Neutrophil (primary cell): ENCODE results near the gene FAM72D.
"Not testable (repeated sequence)": the region's sequence is repeated elsewhere in the genome, so short reads cannot be mapped to it uniquely, and the experiment has no call there.

Source experiments
- H3K27ac ChIP-seq: fragments of 200-600 bp; sonication (generic); 2 replicates; pipeline ENCODE4 v1.5.1; 2016; ENCODE audit warnings: mild to moderate bottlenecking, moderate library complexity
- H3K27me3 ChIP-seq: fragments of 200-600 bp; sonication (generic); 2 replicates; pipeline ENCODE4 v1.6.0; 2016; ENCODE audit warnings: mild to moderate bottlenecking
- H3K36me3 ChIP-seq: fragments of 200-600 bp; sonication (generic); 2 replicates; pipeline ENCODE4 v1.5.1; 2017
- H3K4me1 ChIP-seq, 2 experiments: fragments of 200-600 bp in 1 of 2; sonication (generic) in 1 of 2; 1 replicate in 1 of 2; 2 replicates in 1 of 2; pipeline versions ENCODE4 v1.5.1 to v1.6.1; 2013 to 2016; ENCODE audit warnings: low read depth in 1 of 2, low read length in 1 of 2, mild to moderate bottlenecking in 1 of 2, moderate library complexity in 1 of 2; ENCODE audit not compliant: control insufficient read depth in 1 of 2, insufficient read depth in 1 of 2
- H3K4me3 ChIP-seq, 2 experiments: fragments of 200-600 bp in 1 of 2; sonication (generic) in 1 of 2; 1 replicate in 1 of 2; 2 replicates in 1 of 2; pipeline ENCODE4 v1.5.1; 2013 to 2016; ENCODE audit warnings: low read depth in 1 of 2, low read length in 1 of 2, mild to moderate bottlenecking in 1 of 2, moderate library complexity in 1 of 2
- H3K9me3 ChIP-seq: fragments of 200-600 bp; sonication (generic); 2 replicates; pipeline ENCODE4 v1.5.1; 2016

FAM72D gene

GRCh38 chr1:145095284-145096057, at the start of gene FAM72D, which contains the start of gene SRGAP2B:
Gene FAM72D (plus strand): TSS chr1:145095974. CDS start chr1:145096848, 874 bp downstream.
Gene SRGAP2B (minus strand): TSS chr1:145095328. CDS start chr1:145092901, 2,427 bp downstream.
- H3K4me3 ChIP-seq: peak within 1 kb of the TSS; percentile 47 to 57
- H3K4me1 ChIP-seq, H3K27ac ChIP-seq, H3K9me3 ChIP-seq, H3K27me3 ChIP-seq, H3K36me3 ChIP-seq: not testable (repeated sequence)

GRCh38 chr1:145047553-145047952, 48.2 kb upstream of the FAM72D start:
- H3K9me3 ChIP-seq, H3K4me3 ChIP-seq, H3K36me3 ChIP-seq, H3K27ac ChIP-seq, H3K4me1 ChIP-seq, H3K27me3 ChIP-seq: not testable (repeated sequence)

- H3K4me3 ChIP-seq, H3K9me3 ChIP-seq, H3K27ac ChIP-seq, H3K36me3 ChIP-seq, H3K27me3 ChIP-seq, H3K4me1 ChIP-seq: not testable (repeated sequence)
Measured at GRCh38 chr1:145048181-145048856, 47.5 kb upstream of the FAM72D start.

GRCh38 chr1:145052019-145052776, 43.6 kb upstream of the FAM72D start:
- not testable (repeated sequence) for H3K27ac ChIP-seq, H3K27me3 ChIP-seq, H3K4me1 ChIP-seq, H3K36me3 ChIP-seq, H3K9me3 ChIP-seq, H3K4me3 ChIP-seq

DNA sequence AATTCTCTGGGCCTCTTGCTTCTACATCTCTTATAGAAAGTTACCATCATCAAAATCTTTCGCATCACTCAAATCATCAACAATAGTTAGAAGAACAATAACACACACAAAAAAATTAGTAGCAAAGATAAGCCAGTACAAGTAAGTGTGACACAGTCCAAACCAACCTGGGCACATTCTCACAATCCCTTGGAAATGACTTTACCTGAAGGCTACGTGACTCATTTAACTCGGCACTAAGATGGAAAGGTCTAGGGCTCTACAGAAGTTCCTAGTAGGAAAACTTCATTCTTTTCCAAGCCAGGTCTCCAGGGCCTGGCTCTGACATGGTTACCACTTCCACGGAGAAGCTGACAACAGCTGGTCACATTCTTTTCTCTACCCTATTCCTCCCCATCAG, 42.3 kb upstream of the FAM72D start:
- not testable (repeated sequence) for H3K27me3 ChIP-seq, H3K9me3 ChIP-seq, H3K36me3 ChIP-seq, H3K27ac ChIP-seq, H3K4me1 ChIP-seq, H3K4me3 ChIP-seq

DNA sequence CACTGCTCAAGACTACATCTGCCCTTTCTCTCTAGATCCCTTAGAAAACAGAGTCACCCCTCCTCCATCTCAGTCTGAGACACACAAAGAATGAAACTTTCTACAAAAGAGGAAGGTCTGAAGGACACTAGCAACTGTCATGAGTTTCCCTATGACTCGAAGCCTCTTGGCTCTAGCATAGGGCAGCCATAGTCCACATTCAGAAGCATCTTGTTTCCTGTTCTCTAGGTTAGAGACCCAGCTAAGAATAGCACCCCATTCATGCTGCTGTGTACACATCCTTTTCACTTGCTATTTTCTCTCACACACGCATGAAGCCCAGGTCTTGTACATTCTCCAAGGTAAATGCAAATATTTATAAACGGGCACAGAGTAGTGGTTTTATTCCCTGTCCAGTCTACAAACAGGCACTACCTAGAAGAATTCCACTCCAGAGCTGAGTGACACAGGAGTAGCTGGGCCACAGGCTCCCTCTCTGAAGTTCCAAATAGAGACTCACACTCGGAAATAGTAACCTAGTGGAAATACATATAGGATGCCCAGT, 40.5 kb upstream of the FAM72D start:
- H3K36me3 ChIP-seq, H3K4me3 ChIP-seq, H3K4me1 ChIP-seq, H3K9me3 ChIP-seq, H3K27ac ChIP-seq, H3K27me3 ChIP-seq: not testable (repeated sequence)

GRCh38 chr1:145058184-145058583, 37.6 kb upstream of the FAM72D start:
- H3K4me1 ChIP-seq, H3K4me3 ChIP-seq, H3K9me3 ChIP-seq, H3K36me3 ChIP-seq, H3K27ac ChIP-seq, H3K27me3 ChIP-seq: not testable (repeated sequence)

- not testable (repeated sequence) for H3K9me3 ChIP-seq, H3K27me3 ChIP-seq, H3K36me3 ChIP-seq, H3K27ac ChIP-seq, H3K4me1 ChIP-seq, H3K4me3 ChIP-seq
Measured at GRCh38 chr1:145063285-145063684, 32.5 kb upstream of the FAM72D start.

DNA sequence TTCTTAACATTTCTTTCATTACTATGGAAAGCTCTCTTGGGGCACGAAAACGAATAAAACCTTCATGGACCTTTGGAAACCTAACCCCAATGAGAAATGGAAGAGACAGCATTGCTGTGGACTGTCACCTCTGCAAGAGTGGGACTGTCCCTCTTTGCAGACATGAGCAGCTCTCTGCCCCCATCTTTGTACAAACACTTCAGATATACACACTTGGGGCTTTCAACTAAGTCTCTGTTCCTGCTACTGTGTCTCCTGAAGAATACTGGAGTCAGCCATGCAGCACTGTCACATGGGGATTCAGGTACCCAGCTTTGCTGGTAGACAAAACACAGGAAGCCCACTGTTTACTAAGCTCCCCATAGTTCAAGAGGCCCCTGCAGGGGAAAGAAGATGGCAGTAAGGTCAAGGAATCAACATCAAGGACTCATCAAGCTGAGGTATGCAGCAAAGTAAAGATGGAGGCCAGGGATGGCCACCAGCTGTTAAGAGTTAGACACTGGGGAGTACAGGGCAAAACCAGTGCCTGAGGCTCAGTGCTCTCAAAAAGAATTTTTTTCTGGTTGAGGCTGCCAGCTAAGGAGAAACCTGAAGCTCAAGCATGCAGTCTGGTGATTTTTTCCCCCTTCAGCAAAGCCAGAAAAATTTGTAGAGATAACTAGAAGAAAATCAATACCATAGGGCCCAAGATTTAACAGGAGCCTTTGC, 31.7 kb upstream of the FAM72D start:
- not testable (repeated sequence) for H3K9me3 ChIP-seq, H3K27ac ChIP-seq, H3K4me3 ChIP-seq, H3K27me3 ChIP-seq, H3K4me1 ChIP-seq, H3K36me3 ChIP-seq

DNA sequence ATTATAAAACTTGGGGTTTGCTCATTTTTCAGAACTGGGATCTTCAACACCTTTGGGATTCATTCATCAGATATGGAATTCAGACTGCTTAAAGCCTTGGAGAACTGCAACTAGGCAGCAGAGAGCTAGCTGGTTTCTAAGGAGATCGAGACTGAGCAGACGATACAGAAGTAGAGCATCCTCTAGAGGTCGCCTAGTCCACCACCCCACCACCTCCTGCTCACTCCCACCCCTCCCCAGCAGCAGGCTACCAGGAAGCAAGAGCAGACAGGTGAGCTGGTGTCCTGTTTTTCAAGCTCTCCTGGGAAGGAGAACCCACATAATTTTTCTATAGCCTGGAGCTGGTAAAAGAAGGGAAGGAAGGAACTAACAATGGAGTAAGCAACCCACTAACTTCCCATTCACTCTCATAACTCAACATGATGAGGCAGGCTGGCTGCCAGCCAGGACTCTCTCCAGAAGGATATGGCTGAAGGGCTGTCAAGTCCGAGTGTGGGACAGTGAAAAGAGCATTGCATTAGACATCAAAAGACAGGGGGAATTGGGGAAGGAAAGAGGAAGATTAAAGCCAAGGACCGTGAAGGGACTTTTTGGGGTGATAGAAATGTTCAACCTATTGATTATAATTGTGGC, 30.5 kb upstream of the FAM72D start:
- not testable (repeated sequence) for H3K9me3 ChIP-seq, H3K4me1 ChIP-seq, H3K27ac ChIP-seq, H3K4me3 ChIP-seq, H3K36me3 ChIP-seq, H3K27me3 ChIP-seq

- H3K4me1 ChIP-seq, H3K27ac ChIP-seq: not testable (repeated sequence)
Measured at GRCh38 chr1:145066486-145066885, 29.3 kb upstream of the FAM72D start.

DNA sequence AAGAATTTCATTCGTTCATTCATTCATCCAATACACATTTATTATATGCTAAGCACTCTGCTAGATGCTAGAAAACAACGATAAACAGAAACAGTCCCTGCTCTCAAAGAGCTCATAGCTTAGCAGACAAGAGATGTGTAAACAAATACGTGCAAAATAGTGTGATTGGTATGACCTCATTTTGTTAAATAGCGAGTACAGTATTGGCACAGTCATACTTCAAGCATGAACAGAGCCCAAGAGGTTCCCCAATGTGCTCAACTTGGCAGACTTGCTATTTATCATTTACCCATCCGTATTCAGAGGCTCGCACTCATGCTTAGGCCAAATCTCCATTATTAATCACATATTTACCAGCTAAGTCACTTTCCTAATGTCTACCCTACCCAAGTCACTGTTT, 24.2 kb upstream of the FAM72D start:
- H3K9me3 ChIP-seq, H3K4me1 ChIP-seq, H3K27ac ChIP-seq, H3K27me3 ChIP-seq, H3K36me3 ChIP-seq, H3K4me3 ChIP-seq: not testable (repeated sequence)

More at GRCh38 chr1:145066486-145066885, 29.3 kb upstream of the FAM72D start:
- not testable (repeated sequence) for H3K27me3 ChIP-seq, H3K4me3 ChIP-seq, H3K36me3 ChIP-seq, H3K9me3 ChIP-seq
